H9 (cell line): ENCODE data around the gene TRIB2. TPM values are rescaled to one million over a fixed set of nuclear protein-coding genes. Genes with fewer than 3 reads are reported as not detected.

Experiments
- DNase-seq: peaks from one replicate; pipeline ENCODE4 v3.0.0-alpha.2; 2017
- H2AFZ ChIP-seq: one replicate; pipeline ENCODE4 v1.6.1; 2013; ENCODE audit warnings: mild to moderate bottlenecking, low read length, control low read depth, moderate library complexity
- H2AK5ac ChIP-seq: 2 replicates; pipeline ENCODE4 v1.6.1; 2013; ENCODE audit warnings: low read length, control low read depth, mixed read lengths; ENCODE audit not compliant: insufficient read length
- H2BK120ac ChIP-seq: one replicate; pipeline ENCODE4 v1.6.1; 2013; ENCODE audit warnings: low read depth, mild to moderate bottlenecking, low read length, control low read depth, inconsistent platforms; ENCODE audit not compliant: poor library complexity, severe bottlenecking
- H2BK12ac ChIP-seq: 2 replicates; pipeline ENCODE4 v1.6.1; 2013; ENCODE audit warnings: low read length, control low read depth, mixed read lengths, low read depth; ENCODE audit not compliant: insufficient read length
- H2BK15ac ChIP-seq: 2 replicates; pipeline ENCODE4 v1.6.1; 2013; ENCODE audit warnings: low read depth, low read length, control low read depth
- H2BK20ac ChIP-seq: one replicate; pipeline ENCODE4 v1.6.1; 2013; ENCODE audit warnings: low read depth, mild to moderate bottlenecking, low read length, control low read depth, inconsistent platforms; ENCODE audit not compliant: poor library complexity, severe bottlenecking
- H2BK5ac ChIP-seq: 2 replicates; pipeline ENCODE4 v1.6.1; 2013; ENCODE audit warnings: low read length, control low read depth, mixed read lengths; ENCODE audit not compliant: insufficient read length
- H3K14ac ChIP-seq: 2 replicates; pipeline ENCODE4 v1.6.1; 2013; ENCODE audit warnings: low read length, control low read depth; ENCODE audit not compliant: insufficient read depth
- H3K18ac ChIP-seq: 2 replicates; pipeline ENCODE4 v1.6.1; 2013; ENCODE audit warnings: low read depth, mild to moderate bottlenecking, mixed read lengths, low read length, control low read depth; ENCODE audit not compliant: insufficient read length
- H3K23ac ChIP-seq: 2 replicates; pipeline ENCODE4 v1.6.1; 2013; ENCODE audit warnings: low read length, control low read depth, mixed read lengths, low read depth; ENCODE audit not compliant: insufficient read length
- H3K23me2 ChIP-seq: 2 replicates; pipeline ENCODE4 v1.6.1; 2013; ENCODE audit warnings: low read depth, mild to moderate bottlenecking, mixed read lengths, low read length, control low read depth; ENCODE audit not compliant: insufficient read length, poor library complexity, severe bottlenecking
- H3K27ac ChIP-seq: 2 replicates; pipeline ENCODE4 v1.5.1; 2013; ENCODE audit warnings: low read length, control low read depth, mixed read lengths, low read depth; ENCODE audit not compliant: insufficient read length
- H3K27me3 ChIP-seq: 2 replicates; pipeline ENCODE4 v1.6.1; 2013; ENCODE audit warnings: low read length, control low read depth, inconsistent platforms; ENCODE audit not compliant: insufficient read depth
- H3K4ac ChIP-seq: 2 replicates; pipeline ENCODE4 v1.6.1; 2013; ENCODE audit warnings: low read depth, mild to moderate bottlenecking, control low read depth, inconsistent platforms, low read length, moderate library complexity
- H3K4me1 ChIP-seq: 2 replicates; pipeline ENCODE4 v1.6.1; 2013; ENCODE audit warnings: low read length, control low read depth, inconsistent platforms; ENCODE audit not compliant: insufficient read depth
- H3K4me2 ChIP-seq: 2 replicates; pipeline ENCODE4 v1.6.1; 2013; ENCODE audit warnings: low read length, control low read depth, mixed read lengths; ENCODE audit not compliant: insufficient read length, insufficient read depth
- H3K56ac ChIP-seq: 2 replicates; pipeline ENCODE4 v1.6.1; 2013; ENCODE audit warnings: low read depth, mild to moderate bottlenecking, mixed read lengths, low read length, control low read depth; ENCODE audit not compliant: insufficient read length
- H3K79me1 ChIP-seq: 2 replicates; pipeline ENCODE4 v1.6.1; 2013; ENCODE audit warnings: low read depth, mild to moderate bottlenecking, moderate library complexity, low read length, control low read depth, inconsistent platforms; ENCODE audit not compliant: insufficient read depth, poor library complexity, severe bottlenecking
- H3K79me2 ChIP-seq: 2 replicates; pipeline ENCODE4 v1.6.1; 2013; ENCODE audit warnings: low read length, control low read depth, inconsistent platforms; ENCODE audit not compliant: insufficient read depth
- H3K9ac ChIP-seq: 2 replicates; pipeline ENCODE4 v1.6.1; 2013; ENCODE audit warnings: low read length, control low read depth, mixed read lengths; ENCODE audit not compliant: insufficient read length; ENCODE audit errors: extremely low read depth
- H3K9me3 ChIP-seq: one replicate; pipeline ENCODE4 v1.6.1; 2013; ENCODE audit warnings: low read depth, low read length, inconsistent platforms; ENCODE audit not compliant: control insufficient read depth
- H3T11ph ChIP-seq: one replicate; pipeline ENCODE4 v1.6.1; 2013; ENCODE audit warnings: mild to moderate bottlenecking, low read length, control low read depth, inconsistent platforms
- H4K20me1 ChIP-seq: one replicate; pipeline ENCODE4 v1.6.1; 2013; ENCODE audit not compliant: control insufficient read depth, insufficient read length, insufficient read depth
- H4K5ac ChIP-seq: 2 replicates; pipeline ENCODE4 v1.6.1; 2013; ENCODE audit warnings: low read depth, mild to moderate bottlenecking, mixed read lengths, low read length, control low read depth; ENCODE audit not compliant: insufficient read length
- H4K8ac ChIP-seq: replicated peaks from 2 replicates; pipeline ENCODE4 v1.6.1; 2013; ENCODE audit warnings: low read length, control low read depth, mixed read lengths, low read depth; ENCODE audit not compliant: insufficient read length
- H4K91ac ChIP-seq: 2 replicates; pipeline ENCODE4 v1.6.1; 2013; ENCODE audit warnings: low read depth, mild to moderate bottlenecking, moderate library complexity, mixed read lengths, low read length, control low read depth; ENCODE audit not compliant: insufficient read length
- H3K27ac Mint-ChIP-seq, 3 experiments: 2 replicates in 2 of 3; 3 replicates in 1 of 3; pipeline ENCODE4 v1.8.0; 2020 to 2021; ENCODE audit warnings: mixed read lengths in 3 of 3, mild to moderate bottlenecking in 1 of 3, moderate library complexity in 1 of 3
- H3K27me3 Mint-ChIP-seq: 2 replicates; pipeline ENCODE4 v1.8.0; 2021; ENCODE audit warnings: low read depth, mild to moderate bottlenecking, moderate library complexity, mixed read lengths
- H3K36me3 Mint-ChIP-seq, 3 experiments: 2 replicates in 2 of 3; 3 replicates in 1 of 3; pipeline ENCODE4 v1.8.0; 2020 to 2021; ENCODE audit warnings: low read depth in 3 of 3, mixed read lengths in 3 of 3; ENCODE audit not compliant: insufficient read depth in 1 of 3
- H3K4me1 Mint-ChIP-seq, 2 experiments: 2 replicates each; pipeline ENCODE4 v1.8.0; 2020; ENCODE audit warnings: mixed read lengths in 2 of 2
- H3K4me3 Mint-ChIP-seq, 2 experiments: 2 replicates in 1 of 2; 3 replicates in 1 of 2; pipeline ENCODE4 v1.8.0; 2020 to 2021; ENCODE audit warnings: mild to moderate bottlenecking in 2 of 2, mixed read lengths in 2 of 2, moderate library complexity in 1 of 2
- H3K9me3 Mint-ChIP-seq, 2 experiments: 2 replicates in 1 of 2; 3 replicates in 1 of 2; pipeline ENCODE4 v1.8.0; 2020; ENCODE audit warnings: mild to moderate bottlenecking in 2 of 2, mixed read lengths in 2 of 2, moderate library complexity in 1 of 2
- WGBS: extraction: QIAGEN DNeasy Blood & Tissue Kit; methylation state at CpG from one replicate; pipeline ENCODE4 v1.1.7; 2013; ENCODE audit warnings: missing lambda C conversion rate, low lambda C conversion rate, mixed read lengths; ENCODE audit not compliant: insufficient read length; ENCODE audit errors: extremely low coverage; 5-methylcytosine and 5-hydroxymethylcytosine counted together
- total RNA-seq: library from RNA; stranded (reverse); gene quantifications from 2 replicates; pipeline ENCODE4 v1.2.1, GENCODE V29; 2021
- TF ChIP-seq, protein P1 (sequence below): fragments of 200-600 bp; sonication (generic); conservative IDR thresholded peaks from 3 replicates; pipeline ENCODE4 v1.8.0; 2021; ENCODE audit warnings: antibody characterized with exemption, mild to moderate bottlenecking

The TRIB2 gene
- total RNA-seq, 1 experiment from 2014 or later: 41.9 TPM

DNA sequence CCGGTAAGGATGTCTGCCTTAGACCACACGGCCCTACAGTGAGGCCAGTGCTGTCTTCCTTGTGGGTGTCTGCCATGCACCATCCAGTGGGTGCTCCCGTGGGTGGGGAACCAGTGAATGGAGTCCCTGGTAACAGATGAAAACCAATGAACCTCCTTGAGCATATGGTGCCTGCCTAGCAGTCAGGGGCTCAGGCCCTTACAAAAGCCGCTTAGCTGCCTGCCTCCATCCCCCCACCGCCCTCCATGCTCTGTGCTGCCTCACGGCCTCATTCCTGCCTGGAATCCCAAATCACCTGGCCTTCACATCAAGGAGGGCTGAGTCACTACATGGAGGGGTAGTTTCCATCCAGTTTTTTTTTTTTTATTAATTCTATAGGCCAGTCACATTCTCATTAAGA, 30.8 kb upstream of the TRIB2 start:
- no peak overlapping the region for H3K4me3 Mint-ChIP-seq
- Histone ChIP-seq H3K4me2 (no peak overlapping the region), H2BK5ac (no peak overlapping the region), H3K79me1 (no peaks in the 10 kb centered on the region), H2BK20ac (no peak overlapping the region), H3K23ac (no peak overlapping the region), H3K9me3 (no peaks in the 10 kb centered on the region), H2BK120ac (no peak overlapping the region), H3K18ac (no peak overlapping the region), H4K5ac (no peak overlapping the region), H3K23me2 (no peaks in the 10 kb centered on the region), H4K8ac (no peak overlapping the region), H3K79me2 (no peaks in the 10 kb centered on the region), H3T11ph (no peak overlapping the region), H4K20me1 (no peaks in the 10 kb centered on the region), H2AK5ac (no peak overlapping the region), H3K27ac (no peak overlapping the region), H3K56ac (no peak overlapping the region), H3K4me1 (peaks cover 12% of the 10 kb centered on the region; the same call in 1 of the 2 replicates), H2BK12ac (no peak overlapping the region), H3K14ac (no peak overlapping the region; the same call in 1 of the 2 replicates), H3K27me3 (no peaks in the 10 kb centered on the region), H3K4ac (no peak overlapping the region), H2AFZ (no peak overlapping the region), H3K9ac (no peak overlapping the region), H4K91ac (no peak overlapping the region), H2BK15ac (no peak overlapping the region)
- H3K4me1 Mint-ChIP-seq: peaks cover 28 to 29% of the 10 kb centered on the region in 2 experiments
- no CpG with 5 or more reads among the region's 6 CpGs for WGBS
- no peak for DNase-seq
- TF ChIP-seq, protein P1, sequence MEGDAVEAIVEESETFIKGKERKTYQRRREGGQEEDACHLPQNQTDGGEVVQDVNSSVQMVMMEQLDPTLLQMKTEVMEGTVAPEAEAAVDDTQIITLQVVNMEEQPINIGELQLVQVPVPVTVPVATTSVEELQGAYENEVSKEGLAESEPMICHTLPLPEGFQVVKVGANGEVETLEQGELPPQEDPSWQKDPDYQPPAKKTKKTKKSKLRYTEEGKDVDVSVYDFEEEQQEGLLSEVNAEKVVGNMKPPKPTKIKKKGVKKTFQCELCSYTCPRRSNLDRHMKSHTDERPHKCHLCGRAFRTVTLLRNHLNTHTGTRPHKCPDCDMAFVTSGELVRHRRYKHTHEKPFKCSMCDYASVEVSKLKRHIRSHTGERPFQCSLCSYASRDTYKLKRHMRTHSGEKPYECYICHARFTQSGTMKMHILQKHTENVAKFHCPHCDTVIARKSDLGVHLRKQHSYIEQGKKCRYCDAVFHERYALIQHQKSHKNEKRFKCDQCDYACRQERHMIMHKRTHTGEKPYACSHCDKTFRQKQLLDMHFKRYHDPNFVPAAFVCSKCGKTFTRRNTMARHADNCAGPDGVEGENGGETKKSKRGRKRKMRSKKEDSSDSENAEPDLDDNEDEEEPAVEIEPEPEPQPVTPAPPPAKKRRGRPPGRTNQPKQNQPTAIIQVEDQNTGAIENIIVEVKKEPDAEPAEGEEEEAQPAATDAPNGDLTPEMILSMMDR: no peak
- peaks cover 5 to 15% (median 9%) of the 10 kb centered on the region in 3 experiments; a peak in 6 of 7 replicates for H3K36me3 Mint-ChIP-seq
- no peak overlapping the region for H3K27ac Mint-ChIP-seq
- H3K9me3 Mint-ChIP-seq: peaks cover 13 to 16% of the 10 kb centered on the region in 2 experiments
- no peaks in the 10 kb centered on the region; the same call in 1 of the 2 replicates for H3K27me3 Mint-ChIP-seq
